ENCODE measurements around the gene NCMAP. TPM values are rescaled to one million over a fixed set of nuclear protein-coding genes. Genes with fewer than 3 reads are reported as not detected.
"Not testable (repeated sequence)": the region's sequence is repeated elsewhere in the genome, so short reads cannot be mapped to it uniquely, and the experiment has no call there.

Gene NCMAP
- polyA plus RNA-seq, 2 of the 4 experiments (the other 2 are of a cell fraction): 0.13 to 1.7 TPM

GRCh38 chr1:24548070-24548469 lies 7.8 kb upstream of the NCMAP start:
- H3K4me1 ChIP-seq: peaks cover 21% of the 10 kb centered on the region
- ChIA-PET POLR2A (no interaction called here), CTCF (interaction anchor here (0.7 to 2.3 kb wide), 4 partner anchors 12 to 133 kb away, joined by 3 to 8 read pairs (median 6); partner anchors contain the start of gene NIPAL3)
- H3K27ac ChIP-seq: no peak overlapping the region
- 81% methylated on average over 3 of the region's 3 CpGs for WGBS (ENCODE audit: missing lambda C conversion rate)
- no peaks in the 10 kb centered on the region for H3K9me3 ChIP-seq
- H3K4me2 ChIP-seq: no peak overlapping the region
- TF ChIP-seq EP300 (IDR thresholded peaks at IDR 0.05) (no peak), KDM1A (IDR thresholded peaks at IDR 0.05; ENCODE audit: low read depth) (no peak), RCOR1 (IDR thresholded peaks at IDR 0.05; ENCODE audit: low read depth, low read length) (no peak)
- H3K4me3 ChIP-seq: no peak overlapping the region
- no peak for DNase-seq (ENCODE audit: low read depth in 1 of 2, low spot score in 1 of 2)
- no peak for FAIRE-seq
- ATAC-seq: no peak

- H3K4me3 ChIP-seq; H3K4me2 ChIP-seq; POLR2A ChIA-PET; FAIRE-seq; H3K9me3 ChIP-seq; DNase-seq (ENCODE audit: low read depth in 1 of 2, low spot score in 1 of 2); ATAC-seq: not testable (repeated sequence)
- CTCF ChIA-PET: interaction anchor here (1.0 to 2.2 kb wide), 3 partner anchors 11 to 62 kb away, joined by 4 to 8 read pairs (median 7); no protein-coding TSS in a partner anchor
- 0 out of 6 replicates have a peak overlapping the region, but pooled peaks of 1 of the 2 experiments have one; percentile 18 for H3K27ac ChIP-seq
- peaks cover 15% of the 10 kb centered on the region for H3K4me1 ChIP-seq
- WGBS (ENCODE audit: missing lambda C conversion rate): 83% methylated on average over 5 of the region's 5 CpGs
Observed at GRCh38 chr1:24549210-24549609, 6.7 kb upstream of the NCMAP start.

- DNase-seq (ENCODE audit: low read depth in 1 of 2, low spot score in 1 of 2): no peak
- Histone ChIP-seq H3K9me3 (no peaks in the 10 kb centered on the region), H3K4me2 (no peak overlapping the region), H3K4me1 (no peaks in the 10 kb centered on the region), H3K4me3 (no peak overlapping the region), H3K27ac (peak overlapping the region in 1 of 2 experiments; percentile 21; a peak in 1 of 6 replicates)
- WGBS (ENCODE audit: missing lambda C conversion rate): 89% methylated on average over 13 of the region's 13 CpGs
- ChIA-PET CTCF (no interaction called here), POLR2A (no interaction called here)
- no peak for FAIRE-seq
- no peak for ATAC-seq
- TF ChIP-seq HEYL (CRISPR knock-in tag; IDR thresholded peaks at IDR 0.05): no peak
- TF ChIP-seq RFX5 (IDR thresholded peaks at IDR 0.05): no peak
- 0 out of 2 replicates have a peak, but pooled peaks have one; percentile 33 for TF ChIP-seq KDM1A (IDR thresholded peaks at IDR 0.05; ENCODE audit: low read depth)
- TF ChIP-seq PHF8 (IDR thresholded peaks at IDR 0.05; ENCODE audit: borderline replicate concordance, low read depth): no peak
- TF ChIP-seq POLR2AphosphoS2 (conservative IDR thresholded peaks at IDR 0.05; ENCODE audit: low read length): no peak
- TF ChIP-seq ZFP36 (IDR thresholded peaks at IDR 0.05; ENCODE audit: borderline replicate concordance, partially characterized antibody): peak; percentile 18
- no peak for TF ChIP-seq CHD4 (IDR thresholded peaks at IDR 0.05; ENCODE audit: borderline replicate concordance)
- TF ChIP-seq SREBF2 (IDR thresholded peaks at IDR 0.05): no peak
- no peak for TF ChIP-seq KDM5A (IDR thresholded peaks at IDR 0.05)
Observed at GRCh38 chr1:24551290-24551959, 4.5 kb upstream of the NCMAP start.

- no peak for FAIRE-seq
- TF ChIP-seq ESRRA (IDR thresholded peaks at IDR 0.05; ENCODE audit: borderline replicate concordance, low read length) (no peak), FOXS1 (CRISPR knock-in tag; IDR thresholded peaks at IDR 0.05) (no peak), USF2 (IDR thresholded peaks at IDR 0.05) (no peak), ZNF302 (CRISPR knock-in tag; IDR thresholded peaks at IDR 0.05) (no peak), CEBPB (IDR thresholded peaks at IDR 0.05) (no peak), PHF8 (IDR thresholded peaks at IDR 0.05; ENCODE audit: borderline replicate concordance, low read depth) (no peak), RFX5 (IDR thresholded peaks at IDR 0.05) (no peak), RNF2 (IDR thresholded peaks at IDR 0.05; ENCODE audit: borderline replicate concordance, low read depth) (no peak), ZSCAN20 (CRISPR knock-in tag; IDR thresholded peaks at IDR 0.05) (no peak), MAFK (IDR thresholded peaks at IDR 0.05; ENCODE audit: partially characterized antibody) (no peak), MAZ (IDR thresholded peaks at IDR 0.05; ENCODE audit: borderline replicate concordance, low read depth, low read length) (no peak), JUNB (IDR thresholded peaks at IDR 0.05) (no peak), RCOR1 (IDR thresholded peaks at IDR 0.05; ENCODE audit: low read depth, low read length) (no peak), HMGXB4 (CRISPR knock-in tag; IDR thresholded peaks at IDR 0.05; ENCODE audit: borderline replicate concordance) (no peak), POLR2A (IDR thresholded peaks at IDR 0.05; ENCODE audit: low read length) (no peak), JUN (IDR thresholded peaks at IDR 0.05) (no peak), CBX8 (IDR thresholded peaks at IDR 0.05) (no peak), MYC (IDR thresholded peaks at IDR 0.05; ENCODE audit: borderline replicate concordance, low read length) (no peak), CHD4 (IDR thresholded peaks at IDR 0.05; ENCODE audit: borderline replicate concordance) (no peak), RAD21 (conservative IDR thresholded peaks at IDR 0.05 in 1 of 2, IDR thresholded peaks at IDR 0.05 in 1 of 2) (no peak)
- WGBS (ENCODE audit: missing lambda C conversion rate): 88% methylated on average over 10 of the region's 10 CpGs
- Histone ChIP-seq H3K4me2 (no peak overlapping the region), H3K9me3 (no peaks in the 10 kb centered on the region), H3K4me3 (no peak overlapping the region), H3K27ac (peak overlapping the region in 1 of 2 experiments; percentile 21; a peak in 1 of 6 replicates), H3K4me1 (no peaks in the 10 kb centered on the region)
- CTCF ChIA-PET: no interaction called here
- POLR2A ChIA-PET: no interaction called here
- ATAC-seq: no peak
- peak in 1 of 2 experiments; percentile 24 for DNase-seq (ENCODE audit: low read depth in 1 of 2, low spot score in 1 of 2)
Observed at GRCh38 chr1:24551960-24552571, 3.8 kb upstream of the NCMAP start.

Measured in A549 (cell line).